Stimulated activated CD8-positive, alpha-beta memory T cell treated with anti-CD3 and anti-CD28 coated beads, Interleukin-15, amount 100 ng/mL, for 1 hour (primary cell): Measurements from ENCODE around the gene GATA3.

Source experiments
- DNase-seq: peaks from one replicate; pipeline ENCODE4 v3.0.0-alpha.2; 2020; ENCODE audit warnings: low read depth

Gene GATA3

GRCh38 chr10:8051109-8051821 is 3.2 kb upstream of the GATA3 start:
- DNase-seq, result no peak

DNA sequence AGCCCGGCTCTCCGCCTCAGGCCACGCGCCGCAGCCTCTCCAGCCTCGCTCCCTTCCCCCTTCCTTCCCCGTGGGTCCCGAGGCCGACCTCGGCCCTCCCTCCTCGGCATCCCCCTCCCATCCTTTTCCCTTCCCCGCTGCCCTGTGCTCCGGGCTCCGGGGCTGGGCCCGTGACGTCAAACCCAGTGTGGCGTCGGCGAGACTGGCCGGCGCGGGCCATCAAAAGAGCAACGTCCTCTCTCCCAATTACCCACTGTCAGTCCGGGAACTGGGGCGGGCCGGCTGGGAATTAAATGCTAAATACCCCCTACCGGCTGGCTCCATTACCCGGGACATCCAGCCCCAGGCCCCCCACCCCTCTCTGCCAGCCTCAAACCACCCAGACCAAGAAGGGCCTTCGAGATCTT is 2.6 kb upstream of the GATA3 start:
- no peak for DNase-seq

GRCh38 chr10:8052341-8052955 is 2.0 kb upstream of the GATA3 start:
- no peak for DNase-seq

DNA sequence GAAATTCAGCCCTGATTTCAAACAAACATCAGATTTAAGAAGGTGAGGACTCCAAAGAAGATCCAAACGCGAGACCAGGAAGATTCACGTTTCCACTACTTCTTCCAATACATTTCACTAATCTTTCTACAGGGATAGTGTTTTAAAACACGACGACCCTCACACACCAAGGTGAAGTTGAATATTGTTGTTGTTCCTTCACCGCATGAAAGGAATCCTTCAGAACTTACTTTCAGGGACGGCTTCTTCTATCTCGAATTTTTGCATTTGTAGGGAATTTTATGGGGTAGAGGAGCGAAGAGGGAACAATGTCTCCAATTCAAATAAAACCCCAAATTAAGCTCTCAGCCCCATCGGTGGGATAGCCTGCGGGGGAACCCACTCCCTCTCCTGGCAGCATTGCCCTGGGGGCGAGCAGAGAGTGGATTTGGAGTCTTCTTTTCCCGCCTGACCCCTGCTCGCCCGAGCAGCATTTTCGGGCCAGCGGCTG is 1.5 kb upstream of the GATA3 start:
- DNase-seq, result no peak

- peak; percentile 92 for DNase-seq
These were observed 843 bp upstream of the GATA3 start for GRCh38 chr10:8053446-8054243.

DNA sequence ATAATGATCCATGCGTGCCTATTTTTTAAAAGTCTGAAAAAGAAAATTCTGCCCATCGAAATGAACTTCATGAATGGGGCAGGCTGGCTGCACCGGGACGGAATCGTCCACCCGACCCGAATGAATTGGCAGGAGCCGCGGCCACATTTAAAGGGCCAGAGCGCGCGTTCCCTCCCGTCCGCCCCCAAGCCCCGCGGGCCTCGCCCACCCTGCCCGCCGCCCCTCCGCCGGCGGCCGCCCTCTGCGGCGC is 319 bp upstream of the GATA3 start:
- no peak for DNase-seq

DNA sequence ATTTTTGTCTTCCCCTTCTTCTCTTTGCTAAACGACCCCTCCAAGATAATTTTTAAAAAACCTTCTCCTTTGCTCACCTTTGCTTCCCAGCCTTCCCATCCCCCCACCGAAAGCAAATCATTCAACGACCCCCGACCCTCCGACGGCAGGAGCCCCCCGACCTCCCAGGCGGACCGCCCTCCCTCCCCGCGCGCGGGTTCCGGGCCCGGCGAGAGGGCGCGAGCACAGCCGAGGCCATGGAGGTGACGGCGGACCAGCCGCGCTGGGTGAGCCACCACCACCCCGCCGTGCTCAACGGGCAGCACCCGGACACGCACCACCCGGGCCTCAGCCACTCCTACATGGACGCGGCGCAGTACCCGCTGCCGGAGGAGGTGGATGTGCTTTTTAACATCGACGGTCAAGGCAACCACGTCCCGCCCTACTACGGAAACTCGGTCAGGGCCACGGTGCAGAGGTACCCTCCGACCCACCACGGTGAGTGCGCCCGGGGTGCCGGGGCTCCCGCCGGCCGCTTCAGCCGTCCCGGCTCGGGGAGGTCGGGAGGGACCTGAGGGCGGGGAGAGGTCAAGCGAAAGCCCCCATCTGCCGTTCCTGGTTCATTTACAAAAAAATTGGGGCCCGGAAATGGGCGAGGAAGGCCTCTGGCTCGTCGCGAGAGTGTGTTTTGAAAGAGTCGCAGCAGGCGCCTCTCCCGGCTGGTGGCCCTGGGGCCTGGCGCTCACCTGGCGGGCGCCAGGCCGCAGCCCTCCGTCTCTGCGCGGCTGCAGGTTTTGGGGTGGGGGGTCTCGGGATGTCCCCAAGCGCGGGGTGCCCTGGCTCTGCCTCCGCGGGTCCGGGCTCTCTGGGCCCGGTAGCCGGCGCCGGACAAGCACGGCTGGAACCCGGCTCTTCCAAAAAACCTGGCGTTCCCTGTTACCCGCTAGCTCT is 1.2 kb downstream of the GATA3 start:
- no peak for DNase-seq

DNA sequence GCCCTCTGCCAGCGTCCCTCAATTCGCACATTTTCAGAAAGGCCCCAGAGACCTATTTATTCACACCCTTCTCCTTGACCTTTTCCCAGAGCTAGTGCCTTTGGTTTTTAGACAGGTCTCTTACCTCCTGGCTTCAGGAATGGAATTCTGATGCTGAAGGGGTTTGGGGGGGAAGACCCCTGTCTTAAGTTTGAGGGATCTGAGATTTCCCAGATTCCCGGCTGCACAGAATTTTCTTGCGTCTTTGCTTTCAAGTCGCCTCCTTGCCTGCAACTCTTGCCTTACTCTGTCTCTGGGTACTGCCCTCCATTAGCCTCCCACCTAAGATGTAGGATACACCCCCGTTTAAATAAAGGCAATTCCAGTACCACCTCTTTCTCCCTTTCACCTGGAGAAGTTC is 1.9 kb downstream of the GATA3 start:
- no peak for DNase-seq

DNA sequence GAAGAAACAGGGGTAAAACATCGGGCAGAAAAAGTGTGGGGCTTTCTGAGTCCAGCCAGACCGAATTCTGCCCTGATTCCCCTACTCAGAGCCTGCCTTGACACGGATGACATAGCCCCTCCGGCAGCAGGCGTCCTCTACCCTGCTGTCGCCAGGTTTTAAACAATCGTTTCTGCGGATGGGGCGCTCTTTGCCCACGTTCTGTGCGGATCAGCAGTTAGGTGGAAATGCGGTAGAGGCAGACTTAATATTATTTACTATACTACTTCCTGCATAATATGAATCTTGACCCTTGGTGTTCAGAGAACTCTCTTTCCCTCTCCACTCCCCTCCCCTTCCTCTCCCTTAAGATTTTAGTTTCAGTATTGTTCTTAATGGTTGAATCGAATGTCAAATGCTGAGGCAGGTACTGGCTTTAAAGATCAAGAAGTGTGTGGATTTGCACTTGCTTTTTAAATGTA is 2.4 kb downstream of the GATA3 start:
- DNase-seq, result no peak

GRCh38 chr10:8057636-8058273 is 3.3 kb downstream of the GATA3 start:
- DNase-seq, result no peak

DNA sequence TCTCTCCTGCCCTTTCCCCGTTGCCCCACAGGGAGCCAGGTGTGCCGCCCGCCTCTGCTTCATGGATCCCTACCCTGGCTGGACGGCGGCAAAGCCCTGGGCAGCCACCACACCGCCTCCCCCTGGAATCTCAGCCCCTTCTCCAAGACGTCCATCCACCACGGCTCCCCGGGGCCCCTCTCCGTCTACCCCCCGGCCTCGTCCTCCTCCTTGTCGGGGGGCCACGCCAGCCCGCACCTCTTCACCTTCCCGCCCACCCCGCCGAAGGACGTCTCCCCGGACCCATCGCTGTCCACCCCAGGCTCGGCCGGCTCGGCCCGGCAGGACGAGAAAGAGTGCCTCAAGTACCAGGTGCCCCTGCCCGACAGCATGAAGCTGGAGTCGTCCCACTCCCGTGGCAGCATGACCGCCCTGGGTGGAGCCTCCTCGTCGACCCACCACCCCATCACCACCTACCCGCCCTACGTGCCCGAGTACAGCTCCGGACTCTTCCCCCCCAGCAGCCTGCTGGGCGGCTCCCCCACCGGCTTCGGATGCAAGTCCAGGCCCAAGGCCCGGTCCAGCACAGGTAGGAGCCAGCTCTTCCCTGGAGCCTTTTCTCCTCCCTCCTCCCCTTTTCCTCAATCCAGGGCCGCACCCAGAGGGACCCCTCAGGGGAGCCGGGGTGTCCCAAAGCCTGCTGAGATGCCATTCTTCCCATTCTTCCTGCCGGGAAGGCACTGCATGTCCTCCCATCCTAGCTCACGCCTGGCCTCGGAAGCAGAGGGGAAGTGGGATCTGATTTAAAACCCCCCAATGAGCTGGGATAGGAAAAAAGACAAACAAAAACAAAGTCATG is 4.0 kb downstream of the GATA3 start:
- no peak for DNase-seq

DNA sequence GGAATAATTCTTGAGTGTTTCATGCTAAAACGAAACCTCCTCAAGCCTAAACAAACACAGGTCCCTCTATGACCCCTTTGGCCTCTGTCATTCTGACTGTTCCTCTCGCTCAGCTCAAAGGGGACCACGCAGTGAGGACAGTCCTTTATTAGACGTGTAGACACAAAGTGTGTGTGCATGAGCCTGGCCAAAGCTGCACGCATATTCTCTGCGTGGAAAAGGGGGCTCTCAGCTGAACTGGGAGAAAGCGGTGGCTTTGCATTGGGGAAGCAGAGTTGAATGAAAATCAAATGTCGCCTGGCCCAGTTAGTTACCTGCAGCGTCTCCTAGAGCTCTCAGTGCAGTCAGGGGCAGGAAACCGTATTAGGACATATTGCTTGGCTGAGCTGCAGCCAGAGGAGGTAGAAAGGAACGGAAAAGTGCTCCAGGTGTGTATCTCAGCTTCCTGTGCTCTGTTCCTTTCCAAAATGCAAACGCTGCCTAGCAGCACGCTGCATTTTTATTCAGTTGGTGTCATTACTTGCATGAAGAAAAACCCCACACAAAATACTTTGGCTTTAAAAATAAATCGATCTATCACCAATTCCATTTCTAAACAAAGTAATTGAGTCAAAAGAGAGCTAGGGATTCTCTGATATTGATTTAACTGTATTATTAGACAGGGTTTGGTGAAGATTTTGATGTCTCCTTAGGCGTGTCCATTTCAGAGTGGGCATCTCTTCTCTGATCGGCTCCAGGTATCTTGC is 4.9 kb downstream of the GATA3 start:
- DNase-seq, result no peak

DNA sequence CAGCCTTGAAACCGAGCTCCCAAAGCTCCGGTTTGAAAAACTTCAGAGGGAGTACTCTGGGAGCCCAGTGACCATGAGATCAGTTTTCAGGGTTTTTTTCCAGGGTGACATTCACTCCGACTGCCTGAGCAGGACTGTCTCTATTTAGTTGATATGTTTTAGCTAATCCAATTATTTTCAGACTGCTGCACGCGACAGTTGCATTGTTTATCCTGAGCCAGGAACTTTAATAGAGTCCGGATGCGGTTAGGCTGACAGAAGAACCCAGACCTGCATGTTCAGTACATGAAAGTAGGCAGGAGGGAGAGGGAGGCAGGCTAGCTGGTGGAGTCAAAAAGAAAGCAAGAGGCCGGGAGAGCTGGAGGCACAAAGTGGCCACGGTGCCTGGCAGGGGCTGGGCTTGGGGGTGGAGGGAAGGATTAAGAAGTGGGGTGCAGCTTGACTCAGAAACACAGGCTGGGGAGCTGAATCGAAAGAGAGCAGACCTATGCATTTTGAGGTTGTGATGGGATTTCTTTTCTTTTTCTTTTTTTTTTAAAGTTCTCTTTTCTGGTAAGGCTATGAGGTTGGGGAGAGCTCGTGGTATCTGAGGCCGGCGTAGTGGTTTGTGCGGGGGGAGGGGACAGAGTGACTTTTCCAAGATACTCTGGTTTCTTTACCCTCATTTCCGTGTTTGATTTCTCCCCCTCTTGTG is 5.7 kb downstream of the GATA3 start:
- no peak for DNase-seq

DNA sequence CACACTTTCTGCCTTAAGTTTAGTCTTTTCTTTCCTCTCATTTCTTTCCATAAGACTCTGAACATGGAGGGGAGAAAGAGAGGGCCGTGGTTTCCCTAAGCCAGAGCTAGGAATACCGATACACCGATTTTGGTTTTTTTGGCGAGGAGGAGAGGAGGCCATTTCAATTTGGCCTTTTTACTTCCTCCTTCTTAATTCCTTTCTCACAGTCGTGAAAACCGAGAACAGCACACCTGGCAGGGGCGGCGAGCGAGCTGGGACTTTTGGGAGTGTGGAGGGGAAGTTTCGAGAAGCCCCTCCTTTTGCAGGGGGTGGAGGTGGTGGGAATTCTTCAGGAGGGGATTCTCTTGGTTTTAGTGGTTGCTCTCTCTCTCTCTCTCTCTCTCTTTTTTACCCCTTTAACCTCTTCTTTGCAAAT is 6.2 kb downstream of the GATA3 start:
- DNase-seq, result no peak

DNA sequence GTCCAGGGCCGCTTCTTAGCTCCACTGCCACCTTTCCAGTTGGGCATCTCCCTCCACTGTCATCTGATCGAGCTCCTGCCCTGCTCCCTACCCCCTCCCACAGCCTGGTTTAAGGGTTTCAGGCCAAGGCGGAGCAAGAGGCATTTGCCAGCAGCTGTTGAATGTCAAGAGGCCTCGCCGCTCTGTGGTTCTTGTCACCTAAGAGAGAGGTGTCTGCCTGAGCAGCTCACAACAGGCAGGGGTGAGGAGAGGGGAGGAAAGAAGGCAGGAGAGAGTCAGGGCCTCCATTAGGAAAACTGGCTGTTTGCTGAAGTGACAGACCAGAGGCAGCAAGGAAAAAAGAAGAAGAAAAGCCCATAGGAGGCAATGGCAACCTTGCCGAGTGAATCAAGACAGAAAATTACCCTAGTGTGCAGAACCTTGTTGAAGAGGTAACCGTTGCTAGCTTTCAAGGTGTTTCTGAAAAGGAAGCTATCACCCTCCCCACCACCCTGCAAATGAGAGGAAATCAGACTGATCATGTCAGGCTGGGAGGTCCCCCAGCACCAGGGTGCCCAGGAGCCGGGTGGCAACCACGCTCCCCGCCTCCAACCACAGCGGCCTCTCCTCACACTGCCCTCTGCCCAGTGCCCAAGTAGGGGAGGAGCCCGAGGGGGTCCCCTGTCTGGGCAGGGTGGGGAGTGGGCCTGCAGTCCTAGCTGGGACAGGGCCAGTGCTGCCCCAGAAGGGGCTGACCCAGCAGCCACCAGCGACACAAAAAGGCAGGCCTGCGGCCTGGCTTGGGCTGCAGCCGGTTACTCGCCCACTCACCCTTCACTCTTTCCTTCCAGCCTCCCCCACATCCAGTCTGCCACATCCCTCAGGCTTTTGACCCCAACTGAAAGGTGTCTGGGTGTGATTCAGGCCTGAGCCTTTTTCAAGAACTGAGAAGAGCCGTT is 7.1 kb downstream of the GATA3 start:
- no peak for DNase-seq

- no peak for DNase-seq
These were observed 8.8 kb downstream of the GATA3 start for GRCh38 chr10:8063128-8063908.

GRCh38 chr10:8063935-8064334 is 9.4 kb downstream of the GATA3 start:
- no peak for DNase-seq
